Activated T-helper 2 cell treated with anti-CD3 and anti-CD28 coated beads, Interferon-gamma antibody, Interleukin-2, Interleukin-4, amounts not matched to agents 10 μg/mL and 5 μg/mL and 100 μg/mL, durations not matched to agents 14 hours and 24 hours and 36 hours (primary cell): ENCODE results near the gene FAM241B. TPM values are rescaled to one million over a fixed set of nuclear protein-coding genes. Genes with fewer than 3 reads are reported as not detected.

Experiments
- DNase-seq: peaks from one replicate; pipeline ENCODE4 v3.0.0; 2021; ENCODE audit warnings: low spot score
- H3K27ac Mint-ChIP-seq: one replicate; pipeline ENCODE4 v1.8.0; 2021; ENCODE audit warnings: mixed read lengths
- H3K27me3 Mint-ChIP-seq: one replicate; pipeline ENCODE4 v1.8.0; 2021; ENCODE audit warnings: low read depth, mixed read lengths
- H3K36me3 Mint-ChIP-seq: one replicate; pipeline ENCODE4 v1.8.0; 2021; ENCODE audit warnings: low read depth, mixed read lengths
- H3K4me1 Mint-ChIP-seq: one replicate; pipeline ENCODE4 v1.8.0; 2021; ENCODE audit warnings: low read depth, mixed read lengths
- H3K4me3 Mint-ChIP-seq: one replicate; pipeline ENCODE4 v1.8.0; 2021; ENCODE audit warnings: low read depth, mild to moderate bottlenecking, moderate library complexity, mixed read lengths
- H3K9me3 Mint-ChIP-seq: one replicate; pipeline ENCODE4 v1.8.0; 2021; ENCODE audit warnings: mixed read lengths
- intact Hi-C: fragments of 100-400 bp; cut with micrococcal nuclease; formaldehyde crosslinking; loops from one replicate; pipeline ENCODE4 v1.15.1; 2023
- total RNA-seq: library from RNA; stranded (reverse); gene quantifications from 2 replicates; pipeline ENCODE4 v1.2.3, GENCODE V29; 2022

Gene FAM241B
- total RNA-seq, 1 donor from 2014 or later = 9.3 TPM

GRCh38 chr10:69636626-69637605, 6.9 kb downstream of the FAM241B start:
- Mint-ChIP-seq H3K4me1 (no peaks in the 10 kb centered on the region), H3K27me3 (no peaks in the 10 kb centered on the region), H3K4me3 (no peak overlapping the region), H3K9me3 (no peaks in the 10 kb centered on the region), H3K36me3 (no peaks in the 10 kb centered on the region), H3K27ac (no peak overlapping the region)
- intact Hi-C loops = no loop called here
- DNase-seq = no peak

GRCh38 chr10:69638642-69639041, 8.6 kb downstream of the FAM241B start:
- Mint-ChIP-seq H3K4me1 (no peaks in the 10 kb centered on the region), H3K36me3 (no peaks in the 10 kb centered on the region), H3K9me3 (no peaks in the 10 kb centered on the region), H3K27me3 (peaks cover 3% of the 10 kb centered on the region), H3K4me3 (no peak overlapping the region), H3K27ac (no peak overlapping the region)
- intact Hi-C loops = loop anchor here (1.0 kb wide), 1 partner anchor 123 kb away; no protein-coding TSS in a partner anchor
- no peak for DNase-seq

GRCh38 chr10:69639291-69640195, 9.5 kb downstream of the FAM241B start:
- no peak overlapping the region for H3K4me3 Mint-ChIP-seq
- intact Hi-C loops = loop anchor here (1.0 kb wide), 1 partner anchor 124 kb away; no protein-coding TSS in a partner anchor
- no peaks in the 10 kb centered on the region for H3K4me1 Mint-ChIP-seq
- no peaks in the 10 kb centered on the region for H3K36me3 Mint-ChIP-seq
- no peaks in the 10 kb centered on the region for H3K9me3 Mint-ChIP-seq
- DNase-seq = peak; percentile 55
- H3K27me3 Mint-ChIP-seq = peaks cover 3% of the 10 kb centered on the region
- no peak overlapping the region for H3K27ac Mint-ChIP-seq

- Mint-ChIP-seq H3K36me3 (no peaks in the 10 kb centered on the region), H3K27me3 (peaks cover 3% of the 10 kb centered on the region), H3K27ac (no peak overlapping the region), H3K4me3 (no peak overlapping the region), H3K4me1 (no peaks in the 10 kb centered on the region), H3K9me3 (no peaks in the 10 kb centered on the region)
- DNase-seq = no peak
- intact Hi-C loops = no loop called here
These were observed 10.3 kb downstream of the FAM241B start for GRCh38 chr10:69640196-69640980.

GRCh38 chr10:69641261-69641980, 11.4 kb downstream of the FAM241B start:
- intact Hi-C loops = no loop called here

GRCh38 chr10:69642747-69643146, 12.7 kb downstream of the FAM241B start:
- no peak overlapping the region for H3K4me3 Mint-ChIP-seq
- no peak for DNase-seq
- peaks cover 5% of the 10 kb centered on the region for H3K27me3 Mint-ChIP-seq
- no peak overlapping the region for H3K27ac Mint-ChIP-seq
- H3K36me3 Mint-ChIP-seq = no peaks in the 10 kb centered on the region
- intact Hi-C loops = no loop called here
- no peaks in the 10 kb centered on the region for H3K9me3 Mint-ChIP-seq
- H3K4me1 Mint-ChIP-seq = no peaks in the 10 kb centered on the region

More at GRCh38 chr10:69641261-69641980, 11.4 kb downstream of the FAM241B start:
- H3K36me3 Mint-ChIP-seq = no peaks in the 10 kb centered on the region
- no peak overlapping the region for H3K4me3 Mint-ChIP-seq
- peaks cover 3% of the 10 kb centered on the region for H3K27me3 Mint-ChIP-seq
- H3K27ac Mint-ChIP-seq = no peak overlapping the region
- H3K9me3 Mint-ChIP-seq = no peaks in the 10 kb centered on the region
- H3K4me1 Mint-ChIP-seq = no peaks in the 10 kb centered on the region
- DNase-seq = no peak

- Mint-ChIP-seq H3K27me3 (peaks cover 5% of the 10 kb centered on the region), H3K27ac (no peak overlapping the region)
These were observed 14.0 kb downstream of the FAM241B start for GRCh38 chr10:69643779-69644657.

GRCh38 chr10:69644658-69645295, 14.7 kb downstream of the FAM241B start:
- Mint-ChIP-seq H3K36me3 (no peaks in the 10 kb centered on the region), H3K9me3 (no peaks in the 10 kb centered on the region), H3K4me3 (no peak overlapping the region), H3K4me1 (no peaks in the 10 kb centered on the region), H3K27ac (no peak overlapping the region), H3K27me3 (peaks cover 5% of the 10 kb centered on the region)
- no peak for DNase-seq
- intact Hi-C loops = loop anchor here (1.0 kb wide), 1 partner anchor 73 kb away; no protein-coding TSS in a partner anchor

More at GRCh38 chr10:69643779-69644657, 14.0 kb downstream of the FAM241B start:
- intact Hi-C loops = loop anchor here (1.0 kb wide), 1 partner anchor 73 kb away; no protein-coding TSS in a partner anchor
- no peak for DNase-seq
- Mint-ChIP-seq H3K4me3 (no peak overlapping the region), H3K4me1 (no peaks in the 10 kb centered on the region), H3K36me3 (no peaks in the 10 kb centered on the region), H3K9me3 (no peaks in the 10 kb centered on the region)

- H3K27ac Mint-ChIP-seq = no peak overlapping the region
- H3K9me3 Mint-ChIP-seq = no peaks in the 10 kb centered on the region
- H3K4me1 Mint-ChIP-seq = peaks cover under 1% of the 10 kb centered on the region
- intact Hi-C loops = no loop called here
- no peak for DNase-seq
- H3K36me3 Mint-ChIP-seq = no peaks in the 10 kb centered on the region
- no peak overlapping the region for H3K4me3 Mint-ChIP-seq
- peaks cover 5% of the 10 kb centered on the region for H3K27me3 Mint-ChIP-seq
These were observed 15.5 kb downstream of the FAM241B start for GRCh38 chr10:69645296-69646184.
